Subcutaneous adipose tissue (tissue), 4 donors: ENCODE data around the gene ACTL8. TPM values are rescaled to one million over a fixed set of nuclear protein-coding genes. Genes with fewer than 3 reads are reported as not detected.

Source experiments
- CTCF ChIP-seq: fragments of 450-650 bp; IDR thresholded peaks from one replicate; pipeline ENCODE4 v1.5.1; 2016; ENCODE audit warnings: low read depth, mild to moderate bottlenecking, control low read depth, antibody characterized with exemption, moderate library complexity
- total RNA-seq, 4 donors: library from RNA; depleted of rRNA; stranded (reverse); fragments of >200 nt; gene quantifications; one replicate each; pipeline ENCODE4 v1.1.0, GENCODE V29; 2016

Gene ACTL8
- total RNA-seq, 4 donors from 2014 or later, result not detected

GRCh38 chr1:17847111-17847510 is 92.0 kb downstream of the ACTL8 start:
- TF ChIP-seq CTCF, result no peak

- TF ChIP-seq CTCF, result no peak
Observed at GRCh38 chr1:17849216-17849615, 94.1 kb downstream of the ACTL8 start.

- TF ChIP-seq CTCF, result no peak
Observed at GRCh38 chr1:17851056-17851455, 95.9 kb downstream of the ACTL8 start.

- TF ChIP-seq CTCF, result no peak
Observed at GRCh38 chr1:17852383-17852782, 97.2 kb downstream of the ACTL8 start.

- no peak for TF ChIP-seq CTCF
Observed at GRCh38 chr1:17853241-17853935, 98.3 kb downstream of the ACTL8 start.

- no peak for TF ChIP-seq CTCF
Observed at GRCh38 chr1:17856496-17857108, 101.5 kb downstream of the ACTL8 start.

GRCh38 chr1:17857109-17857499 is 102.0 kb downstream of the ACTL8 start:
- TF ChIP-seq CTCF, result no peak
